MM.1S (cell line): ENCODE data around the gene TIMP4.

Source experiments
- DNase-seq: peaks from one replicate; pipeline ENCODE4 v3.0.0-alpha.2; 2015
- H2AFZ ChIP-seq: fragments of 300-600 bp; sonication (generic); 2 replicates; pipeline ENCODE4 v1.6.0; 2016; ENCODE audit warnings: antibody characterized with exemption, low read length
- H3F3A ChIP-seq: fragments of 300-600 bp; sonication (generic); 2 replicates; pipeline ENCODE4 v1.6.1; 2016; ENCODE audit warnings: mild to moderate bottlenecking, antibody characterized with exemption, low read length, moderate library complexity, mixed read lengths; ENCODE audit not compliant: insufficient read depth
- H3K27ac ChIP-seq: fragments of 300-600 bp; sonication (generic); 2 replicates; pipeline ENCODE4 v1.5.1; 2016; ENCODE audit warnings: mild to moderate bottlenecking, low read length
- H3K27me3 ChIP-seq: fragments of 300-600 bp; sonication (generic); replicated peaks from 2 replicates; pipeline ENCODE4 v1.6.0; 2016; ENCODE audit warnings: low read length; ENCODE audit not compliant: insufficient read depth
- H3K36me3 ChIP-seq: fragments of 300-600 bp; sonication (generic); replicated peaks from 2 replicates; pipeline ENCODE4 v1.6.1; 2016; ENCODE audit warnings: mild to moderate bottlenecking, low read length, mixed read lengths; ENCODE audit not compliant: insufficient read depth
- H3K4me1 ChIP-seq: fragments of 300-600 bp; sonication (generic); 2 replicates; pipeline ENCODE4 v1.6.1; 2016; ENCODE audit warnings: low read length, mixed read lengths
- H3K4me2 ChIP-seq: fragments of 300-600 bp; sonication (generic); 2 replicates; pipeline ENCODE4 v1.6.0; 2016; ENCODE audit warnings: low read depth, low read length
- H3K4me3 ChIP-seq: fragments of 300-600 bp; sonication (generic); 2 replicates; pipeline ENCODE4 v1.5.1; 2016; ENCODE audit warnings: low read length, mixed read lengths
- H3K79me2 ChIP-seq: fragments of 300-600 bp; sonication (generic); 2 replicates; pipeline ENCODE4 v1.6.1; 2016; ENCODE audit warnings: mixed run types, low read length, mixed read lengths
- H3K9ac ChIP-seq: fragments of 300-600 bp; sonication (generic); 2 replicates; pipeline ENCODE4 v1.6.1; 2016; ENCODE audit warnings: low read length, mixed read lengths
- H3K9me2 ChIP-seq: fragments of 300-600 bp; sonication (generic); replicated peaks from 2 replicates; pipeline ENCODE4 v1.6.1; 2016; ENCODE audit warnings: mild to moderate bottlenecking, low read length, mixed read lengths; ENCODE audit not compliant: insufficient read depth
- H3K9me3 ChIP-seq: fragments of 300-600 bp; sonication (generic); replicated peaks from 2 replicates; pipeline ENCODE4 v1.6.1; 2016; ENCODE audit warnings: mild to moderate bottlenecking, low read length, mixed read lengths; ENCODE audit not compliant: insufficient read depth
- H4K20me1 ChIP-seq: fragments of 300-600 bp; sonication (generic); 2 replicates; pipeline ENCODE4 v1.6.1; 2016; ENCODE audit warnings: mild to moderate bottlenecking, low read length, moderate library complexity, mixed read lengths; ENCODE audit not compliant: insufficient read depth
- EZH2 ChIP-seq: fragments of 300-600 bp; sonication (generic); optimal IDR thresholded peaks from 2 replicates; pipeline ENCODE3; 2017; ENCODE audit warnings: low read depth, mild to moderate bottlenecking, antibody characterized with exemption, low read length, mixed read lengths
- EZH2phosphoT487 ChIP-seq: fragments of 300-600 bp; sonication (generic); IDR thresholded peaks from 2 replicates; pipeline ENCODE4 v1.6.1; 2018; ENCODE audit warnings: antibody characterized with exemption, low read length
- TF ChIP-seq, protein P1 (sequence below): fragments of 300-600 bp; sonication (generic); IDR thresholded peaks from 2 replicates; pipeline ENCODE4 v1.5.1; 2016; ENCODE audit warnings: antibody characterized with exemption, low read length, mixed read lengths

The TIMP4 gene

DNA sequence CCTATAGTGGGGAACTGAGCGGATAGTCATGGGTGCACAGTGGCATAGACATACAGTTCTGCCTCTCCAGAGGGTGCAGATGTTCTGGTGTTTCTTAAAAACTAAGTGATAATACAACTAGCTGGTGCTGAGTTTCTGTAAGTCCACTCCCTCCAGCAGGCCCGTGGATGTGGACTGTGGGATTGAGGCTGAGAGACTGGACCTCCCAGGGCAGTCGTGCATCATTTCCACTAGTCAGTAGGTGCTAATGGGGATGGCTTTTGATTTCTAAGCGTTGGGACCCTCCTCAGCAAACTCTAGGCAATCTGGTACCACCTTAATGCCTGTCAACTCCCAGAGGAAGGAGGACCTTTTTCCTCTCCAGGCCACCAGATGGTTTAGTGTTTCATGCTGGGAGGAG, 27.3 kb upstream of the TIMP4 start:
- Histone ChIP-seq H3K4me3 (no peak overlapping the region), H3F3A (no peaks in the 10 kb centered on the region), H3K79me2 (no peaks in the 10 kb centered on the region), H4K20me1 (no peaks in the 10 kb centered on the region), H3K27me3 (no peaks in the 10 kb centered on the region), H3K9me2 (no peaks in the 10 kb centered on the region), H3K9me3 (no peaks in the 10 kb centered on the region), H3K36me3 (no peaks in the 10 kb centered on the region), H2AFZ (no peak overlapping the region), H3K9ac (no peak overlapping the region), H3K4me2 (no peak overlapping the region), H3K27ac (no peak overlapping the region), H3K4me1 (no peaks in the 10 kb centered on the region)
- TF ChIP-seq, protein P1, sequence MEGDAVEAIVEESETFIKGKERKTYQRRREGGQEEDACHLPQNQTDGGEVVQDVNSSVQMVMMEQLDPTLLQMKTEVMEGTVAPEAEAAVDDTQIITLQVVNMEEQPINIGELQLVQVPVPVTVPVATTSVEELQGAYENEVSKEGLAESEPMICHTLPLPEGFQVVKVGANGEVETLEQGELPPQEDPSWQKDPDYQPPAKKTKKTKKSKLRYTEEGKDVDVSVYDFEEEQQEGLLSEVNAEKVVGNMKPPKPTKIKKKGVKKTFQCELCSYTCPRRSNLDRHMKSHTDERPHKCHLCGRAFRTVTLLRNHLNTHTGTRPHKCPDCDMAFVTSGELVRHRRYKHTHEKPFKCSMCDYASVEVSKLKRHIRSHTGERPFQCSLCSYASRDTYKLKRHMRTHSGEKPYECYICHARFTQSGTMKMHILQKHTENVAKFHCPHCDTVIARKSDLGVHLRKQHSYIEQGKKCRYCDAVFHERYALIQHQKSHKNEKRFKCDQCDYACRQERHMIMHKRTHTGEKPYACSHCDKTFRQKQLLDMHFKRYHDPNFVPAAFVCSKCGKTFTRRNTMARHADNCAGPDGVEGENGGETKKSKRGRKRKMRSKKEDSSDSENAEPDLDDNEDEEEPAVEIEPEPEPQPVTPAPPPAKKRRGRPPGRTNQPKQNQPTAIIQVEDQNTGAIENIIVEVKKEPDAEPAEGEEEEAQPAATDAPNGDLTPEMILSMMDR: no peak
- TF ChIP-seq EZH2phosphoT487: no peak
- TF ChIP-seq EZH2: no peak
- no peak for DNase-seq

DNA sequence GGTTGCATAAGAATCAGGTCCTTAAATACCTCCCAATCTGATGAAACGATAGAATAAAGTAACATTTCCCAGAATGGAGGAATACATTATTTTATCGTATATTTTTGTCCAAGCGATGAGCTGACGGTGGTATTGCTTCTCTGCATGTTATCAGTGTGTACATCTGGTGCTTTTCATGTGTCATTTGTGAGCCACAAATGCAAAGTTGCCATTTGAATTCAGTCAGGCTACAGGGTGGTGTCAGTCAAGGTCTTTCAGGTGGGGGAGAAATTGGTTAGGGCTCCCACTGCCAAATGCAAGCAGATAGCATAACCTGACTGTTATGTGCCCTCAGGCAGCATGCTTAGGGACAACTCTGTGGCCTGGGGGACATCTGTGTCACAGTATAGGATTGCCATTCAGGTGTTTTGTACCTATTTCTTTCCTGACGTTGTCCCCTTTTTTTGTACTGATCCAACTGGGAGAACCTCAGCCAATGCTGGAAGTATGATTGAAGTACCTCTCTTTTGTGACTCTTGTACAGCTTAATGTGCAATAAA, 26.5 kb upstream of the TIMP4 start:
- Histone ChIP-seq H3K27me3 (no peaks in the 10 kb centered on the region), H3K9me2 (no peaks in the 10 kb centered on the region), H3K79me2 (no peaks in the 10 kb centered on the region), H4K20me1 (no peaks in the 10 kb centered on the region), H2AFZ (no peak overlapping the region), H3K4me1 (no peaks in the 10 kb centered on the region), H3K9ac (no peak overlapping the region), H3K27ac (no peak overlapping the region), H3K4me2 (no peak overlapping the region), H3F3A (no peaks in the 10 kb centered on the region), H3K4me3 (no peak overlapping the region), H3K9me3 (no peaks in the 10 kb centered on the region), H3K36me3 (no peaks in the 10 kb centered on the region)
- DNase-seq: no peak
- TF ChIP-seq, protein P1: no peak
- TF ChIP-seq EZH2phosphoT487 (no peak), EZH2 (no peak)

DNA sequence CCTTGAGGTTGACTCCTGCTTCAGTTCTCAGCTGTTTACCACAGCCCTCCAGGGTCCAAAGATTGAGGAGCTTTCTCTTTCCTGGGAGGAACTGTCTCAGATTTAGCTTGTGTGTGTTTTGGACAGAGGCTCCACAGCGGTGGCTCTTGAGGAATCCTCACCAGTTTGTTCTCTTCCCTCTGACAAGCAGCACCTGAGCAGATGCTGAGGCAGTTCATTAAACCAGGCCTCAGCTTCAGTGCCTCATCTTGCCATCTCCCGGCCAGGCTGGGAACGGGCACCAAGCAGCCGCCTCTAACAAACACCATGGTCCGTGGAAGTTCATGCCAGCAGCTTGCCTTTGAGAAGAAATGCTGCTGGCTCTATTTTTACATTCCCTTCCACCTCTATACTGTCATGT, 25.8 kb upstream of the TIMP4 start:
- Histone ChIP-seq H3K4me2 (no peak overlapping the region), H3K79me2 (no peaks in the 10 kb centered on the region), H2AFZ (no peak overlapping the region), H3K9ac (no peak overlapping the region), H3K9me2 (no peaks in the 10 kb centered on the region), H3K4me3 (no peak overlapping the region), H4K20me1 (no peaks in the 10 kb centered on the region), H3F3A (no peaks in the 10 kb centered on the region), H3K27ac (no peak overlapping the region), H3K9me3 (no peaks in the 10 kb centered on the region), H3K27me3 (no peaks in the 10 kb centered on the region), H3K36me3 (no peaks in the 10 kb centered on the region), H3K4me1 (no peaks in the 10 kb centered on the region)
- DNase-seq: no peak
- TF ChIP-seq EZH2phosphoT487: no peak
- TF ChIP-seq, protein P1: no peak
- no peak for TF ChIP-seq EZH2
